NOMO-1 (cell line): ENCODE data around the gene SHLD1.
"Not testable (repeated sequence)": the region's sequence is repeated elsewhere in the genome, so short reads cannot be mapped to it uniquely, and the experiment has no call there.

ENCODE experiments used
- DNase-seq, 2 experiments: peaks; one replicate each; lab custom pipeline; 2025; ENCODE audit not compliant: unreplicated experiment in 2 of 2; lab: John Stamatoyannopoulos, UW

Gene SHLD1

GRCh38 chr20:5735845-5736510 lies 14.2 kb upstream of the SHLD1 start:
- peak in 1 of 2 experiments; percentile 4 for DNase-seq

- no peak for DNase-seq
Measured at GRCh38 chr20:5737619-5737953, 12.6 kb upstream of the SHLD1 start.

- DNase-seq, result no peak
Measured at GRCh38 chr20:5737966-5738365, 12.2 kb upstream of the SHLD1 start.

GRCh38 chr20:5740643-5741042 lies 9.6 kb upstream of the SHLD1 start:
- DNase-seq, result not testable (repeated sequence)

- DNase-seq, result no peak
Measured at GRCh38 chr20:5741089-5741488, 9.1 kb upstream of the SHLD1 start.

- DNase-seq, result no peak
Measured at GRCh38 chr20:5742041-5742440, 8.2 kb upstream of the SHLD1 start.

- DNase-seq, result no peak
Measured at GRCh38 chr20:5745416-5746030, 4.7 kb upstream of the SHLD1 start.

- DNase-seq, result no peak
Measured at GRCh38 chr20:5746064-5746463, 4.1 kb upstream of the SHLD1 start.

GRCh38 chr20:5748246-5748645 lies 2.0 kb upstream of the SHLD1 start:
- DNase-seq, result no peak

- not testable (repeated sequence) for DNase-seq
Measured at GRCh38 chr20:5749512-5749951, 669 bp upstream of the SHLD1 start.

GRCh38 chr20:5751856-5752255 lies 1.7 kb downstream of the SHLD1 start:
- no peak for DNase-seq

GRCh38 chr20:5753814-5754213 lies 3.6 kb downstream of the SHLD1 start:
- DNase-seq, result no peak

- DNase-seq, result no peak
Measured at GRCh38 chr20:5757949-5758348, 7.7 kb downstream of the SHLD1 start.

- no peak for DNase-seq
Measured at GRCh38 chr20:5766085-5766764, 16.0 kb downstream of the SHLD1 start.

- no peak for DNase-seq
Measured at GRCh38 chr20:5767493-5768098, 17.4 kb downstream of the SHLD1 start.

- peak; percentile 9 to 58 for DNase-seq
Measured at GRCh38 chr20:5770231-5770986, 20.2 kb downstream of the SHLD1 start.

GRCh38 chr20:5770987-5771318 lies 20.8 kb downstream of the SHLD1 start:
- no peak for DNase-seq

- no peak for DNase-seq
Measured at GRCh38 chr20:5772704-5773103, 22.5 kb downstream of the SHLD1 start.

GRCh38 chr20:5773589-5773988 lies 23.4 kb downstream of the SHLD1 start:
- no peak for DNase-seq

GRCh38 chr20:5776077-5776476 lies 25.9 kb downstream of the SHLD1 start:
- DNase-seq, result no peak
